A549 treated with GW870086 at 1 μM for 4 hours (cell line): ENCODE measurements around the gene NKRF. TPM values are rescaled to one million over a fixed set of nuclear protein-coding genes. Genes with fewer than 3 reads are reported as not detected.

Experiments
- total RNA-seq: library from RNA; stranded (reverse); fragments of 200-300 nt; extraction: Qiagen RNA extraction; gene quantifications from 5 replicates; pipeline ENCODE4 v1.2.3, GENCODE V29; 2022; ENCODE audit warnings: low read depth

NKRF gene
- 17.2 to 18.9 TPM (median 18.1 TPM) in 5 replicates for total RNA-seq

DNA sequence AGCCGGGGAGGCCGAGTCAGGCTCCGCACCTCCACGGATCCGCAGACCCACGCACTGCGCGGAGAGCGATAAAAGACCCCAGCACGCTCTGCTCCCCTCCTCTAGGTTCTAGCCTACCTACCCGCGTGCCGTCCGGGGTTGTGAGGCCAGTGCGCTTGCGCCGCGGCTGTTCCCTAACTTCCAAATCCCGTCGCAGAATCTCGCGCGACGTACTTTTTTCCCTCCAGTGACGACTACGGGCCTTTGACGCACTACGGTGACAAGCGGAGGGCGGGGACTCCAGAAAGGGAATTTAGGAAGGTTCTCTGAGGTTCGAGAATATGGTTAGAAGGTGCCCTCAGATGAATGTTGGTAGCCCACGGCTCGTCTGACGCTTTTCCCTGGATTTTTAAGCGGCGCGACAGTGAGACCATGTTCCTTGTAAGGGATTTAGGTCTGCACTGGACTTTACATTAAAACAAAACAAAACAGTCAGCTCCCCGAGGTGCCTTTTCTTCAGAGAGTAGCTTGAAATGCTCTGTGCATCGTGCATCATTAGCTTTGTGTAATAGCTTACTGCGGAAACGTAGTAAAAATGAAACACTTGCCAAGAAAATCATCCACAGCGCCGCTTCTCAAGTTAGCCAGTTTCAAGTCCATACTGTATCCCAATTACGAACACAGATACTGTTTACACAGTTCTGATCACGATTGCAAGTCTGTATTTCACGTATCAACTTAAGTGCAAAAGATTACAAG, at the start of gene NKRF:
Gene NKRF, minus strand, starts transcription at position 145 of the 738 bp plus-strand sequence.

DNA sequence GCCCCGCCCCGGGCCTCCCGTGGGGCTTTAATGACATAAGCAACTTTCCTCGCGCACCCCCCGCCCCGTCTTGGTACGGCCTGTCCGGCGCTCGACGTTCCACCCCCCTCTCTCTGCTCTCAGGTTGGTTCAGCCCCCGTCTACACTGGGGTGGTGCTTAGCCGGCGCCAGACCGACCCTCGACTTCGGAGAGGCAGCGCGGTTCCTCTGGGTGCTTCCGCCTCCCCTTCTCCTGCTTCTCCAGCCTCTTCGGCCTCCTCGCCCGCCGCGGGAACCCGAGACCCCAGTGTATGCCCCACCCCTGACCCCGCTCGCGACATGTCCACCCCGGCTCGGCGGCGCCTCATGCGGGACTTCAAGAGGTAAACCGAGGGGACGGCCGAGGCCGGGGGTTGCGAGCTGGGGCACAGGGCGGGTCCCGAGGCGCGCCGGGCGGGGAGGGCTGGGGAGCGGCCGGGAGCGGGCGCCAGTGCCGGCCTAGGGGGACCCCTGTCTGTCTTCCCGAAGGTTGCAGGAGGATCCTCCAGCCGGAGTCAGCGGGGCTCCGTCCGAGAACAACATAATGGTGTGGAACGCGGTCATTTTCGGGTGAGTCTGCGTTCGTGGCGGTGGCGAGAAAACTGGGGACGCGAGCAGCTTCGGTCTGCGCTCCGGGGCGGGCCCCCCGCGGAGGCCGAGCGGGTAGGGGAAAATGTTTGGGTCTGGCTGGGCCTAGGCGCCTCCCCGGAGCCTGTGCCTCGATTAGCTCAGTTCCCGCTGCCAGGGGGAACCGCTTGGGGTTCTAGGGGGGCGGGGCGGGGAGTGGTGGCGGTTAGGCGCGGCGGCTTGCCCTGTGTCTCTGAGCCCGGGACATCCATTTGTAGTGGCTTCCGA, 31.6 kb downstream of the NKRF start, which contains the start of gene UBE2A:
Gene UBE2A, plus strand, starts transcription at position 170 of the 873 bp plus-strand sequence. Its CDS starts 149 bp downstream, at position 319.

DNA sequence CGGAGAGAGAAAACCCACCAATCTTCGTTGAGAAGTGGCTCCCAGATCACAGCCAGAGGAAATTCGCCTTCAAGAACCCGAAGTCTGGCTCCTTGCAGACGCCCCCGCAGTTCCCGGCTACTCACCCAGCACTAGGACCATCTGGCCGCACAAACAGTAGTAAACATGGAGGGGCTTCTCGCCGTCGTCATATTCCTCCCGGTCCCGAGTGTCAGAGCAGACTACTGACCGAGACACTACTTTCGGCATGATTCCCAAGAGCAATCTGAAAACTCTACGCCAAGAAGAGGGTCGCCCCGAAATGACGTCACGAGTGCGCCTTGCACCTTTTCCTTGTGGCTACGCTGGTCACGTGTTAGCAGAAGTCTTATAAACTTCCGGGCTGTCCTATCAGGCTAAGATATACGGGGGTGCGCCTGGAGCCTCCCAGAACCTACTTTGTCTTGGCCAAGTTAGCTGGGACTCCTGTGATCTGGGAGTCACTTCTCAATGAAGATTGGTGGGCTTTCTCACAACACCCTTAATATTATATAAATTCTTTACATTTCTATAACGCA, 41.0 kb downstream of the NKRF start, which contains the start of gene STEEP1:
Gene STEEP1, minus strand, starts transcription at position 303 of the 557 bp plus-strand sequence. Its CDS starts 54 bp downstream, at position 249.

Other genes starting within 250 kb of the NKRF start
- 26.8 to 35.7 TPM (median 31.4 TPM) in 5 replicates for gene SLC25A43, start 207.1 kb downstream of the NKRF start, total RNA-seq
- 725 to 800 TPM (median 790 TPM) in 5 replicates for gene SLC25A5, start 138.0 kb downstream of the NKRF start, total RNA-seq
- gene STEEP1, start 41.0 kb downstream of the NKRF start, total RNA-seq: 31.3 to 39.4 TPM (median 32.4 TPM) in 5 replicates
- gene UBE2A, start 31.9 kb downstream of the NKRF start, total RNA-seq: 140 to 152 TPM (median 142 TPM) in 5 replicates
- 9.6 to 11.2 TPM (median 10.4 TPM) in 5 replicates for gene SEPTIN6, start 86.7 kb upstream of the NKRF start, total RNA-seq
- 0.08 to 0.24 TPM in 2 of 5 replicates, not detected in the others for gene SOWAHD, start 152.2 kb upstream of the NKRF start, total RNA-seq
- 3,520 to 5,439 TPM (median 3,637 TPM) in 5 replicates for gene RPL39, start 185.2 kb upstream of the NKRF start, total RNA-seq
- 17.4 to 21.2 TPM (median 18.6 TPM) in 5 replicates for gene UPF3B, start 246.5 kb upstream of the NKRF start, total RNA-seq